Activated naive CD4-positive, alpha-beta T cell treated with anti-CD3 and anti-CD28 coated beads, Interleukin-2, amount 50 U/mL, for 16 hours (primary cell): Measurements from ENCODE around the gene CFAP58.

Experiments
- DNase-seq: peaks from one replicate; pipeline ENCODE4 v3.0.0-alpha.2; 2020

Gene CFAP58

GRCh38 chr10:104492329-104492940 is 138.8 kb downstream of the CFAP58 start:
- DNase-seq, result no peak

GRCh38 chr10:104498347-104499081 is 144.9 kb downstream of the CFAP58 start:
- DNase-seq, result no peak

GRCh38 chr10:104501449-104501848 is 147.8 kb downstream of the CFAP58 start:
- no peak for DNase-seq

DNA sequence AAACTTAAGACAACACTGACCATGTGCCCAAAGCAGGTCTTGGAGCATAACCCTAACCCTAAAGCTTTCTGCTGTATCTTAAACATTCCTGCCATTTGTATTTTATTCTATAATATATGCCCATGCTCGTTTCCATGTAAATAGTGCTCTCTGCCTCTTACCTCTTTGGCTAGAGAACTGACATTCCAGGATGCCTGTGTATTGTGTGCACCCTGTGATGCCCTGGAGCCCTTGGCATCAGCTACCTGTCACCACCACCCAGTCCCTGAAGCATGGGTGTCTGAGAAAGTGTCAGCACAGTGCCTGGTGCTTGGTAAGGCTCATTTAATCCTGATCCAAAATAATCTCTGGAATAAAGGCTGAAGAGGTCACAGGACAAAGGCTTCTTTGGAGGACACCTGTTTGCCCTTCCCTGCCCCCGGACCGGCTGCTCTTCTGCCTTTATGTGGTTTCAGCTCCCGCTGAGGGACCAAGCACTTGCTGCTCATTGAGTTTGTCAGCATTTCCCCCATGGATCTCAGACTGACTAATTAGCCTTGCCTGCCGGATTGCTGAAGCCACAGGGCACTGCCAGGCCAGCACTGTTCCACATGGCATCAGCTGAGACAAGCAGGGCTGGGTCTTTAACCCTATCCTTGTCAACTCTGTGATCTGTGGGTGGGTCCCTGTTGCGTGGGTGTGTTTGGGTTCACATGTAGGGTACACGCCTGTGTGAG is 148.4 kb downstream of the CFAP58 start:
- no peak for DNase-seq

DNA sequence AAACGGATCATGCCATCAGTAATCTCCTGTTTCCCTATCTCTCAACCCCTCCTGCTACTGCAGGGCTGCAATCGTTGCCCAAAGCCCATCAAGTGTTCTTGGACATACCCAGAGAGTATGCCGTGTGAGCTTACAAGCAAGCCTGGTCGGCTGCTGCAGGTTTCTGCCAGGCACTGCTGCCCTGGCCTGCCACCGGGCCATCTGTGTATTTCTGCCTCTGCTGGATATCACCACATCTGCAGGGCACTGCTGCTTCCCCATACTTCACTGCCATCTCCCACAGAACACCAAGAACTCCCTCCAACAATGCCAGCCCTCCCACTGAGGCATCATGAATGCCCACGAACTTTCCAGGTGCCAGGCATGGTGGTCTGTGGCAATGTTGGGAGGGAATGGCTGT is 149.3 kb downstream of the CFAP58 start:
- DNase-seq, result no peak
